GM23338 (cell line): ENCODE results near the gene BRD3. TPM values are rescaled to one million over a fixed set of nuclear protein-coding genes. Genes with fewer than 3 reads are reported as not detected.

Experiments
- ATAC-seq: fragments of 200-7000 bp; cut with Tn5 transposase; 3 replicates; pipeline ENCODE4 v1.9.1; 2020
- DNase-seq: peaks from one replicate; pipeline ENCODE4 v3.0.0-alpha.2; 2015; ENCODE audit warnings: low spot score
- H2AFZ ChIP-seq: fragments of 200-600 bp; sonication (generic); 2 replicates; pipeline ENCODE4 v1.8.0; 2016; ENCODE audit warnings: antibody characterized with exemption, mild to moderate bottlenecking, moderate library complexity
- H3F3A ChIP-seq: fragments of 200-600 bp; sonication (generic); replicated peaks from 2 replicates; pipeline ENCODE4 v1.8.0; 2017; ENCODE audit warnings: antibody characterized with exemption, mixed run types, low read depth
- H3K27ac ChIP-seq: fragments of 200-600 bp; sonication (generic); 2 replicates; pipeline ENCODE4 v1.6.1; 2016; ENCODE audit warnings: low read depth
- H3K27me3 ChIP-seq: fragments of 200-600 bp; sonication (generic); 2 replicates; pipeline ENCODE4 v1.8.0; 2016; ENCODE audit warnings: mild to moderate bottlenecking, mixed run types, moderate library complexity; ENCODE audit not compliant: insufficient read depth
- H3K36me3 ChIP-seq: fragments of 200-600 bp; sonication (generic); 2 replicates; pipeline ENCODE4 v1.8.0; 2016; ENCODE audit warnings: mild to moderate bottlenecking; ENCODE audit not compliant: insufficient read depth
- H3K4me1 ChIP-seq: fragments of 200-600 bp; sonication (generic); 2 replicates; pipeline ENCODE4 v1.8.0; 2016; ENCODE audit warnings: mild to moderate bottlenecking, moderate library complexity; ENCODE audit not compliant: insufficient read depth
- H3K4me2 ChIP-seq: fragments of 200-600 bp; sonication (generic); 2 replicates; pipeline ENCODE4 v1.7.1; 2017; ENCODE audit warnings: mixed run types
- H3K4me3 ChIP-seq: fragments of 200-600 bp; sonication (generic); 2 replicates; pipeline ENCODE4 v1.6.1; 2016; ENCODE audit warnings: mixed run types
- H3K79me2 ChIP-seq: fragments of 200-600 bp; sonication (generic); replicated peaks from 2 replicates; pipeline ENCODE4 v1.8.0; 2017; ENCODE audit warnings: mild to moderate bottlenecking; ENCODE audit not compliant: insufficient read depth
- H3K9me2 ChIP-seq: fragments of 200-600 bp; sonication (generic); 2 replicates; pipeline ENCODE4 v1.8.0; 2017; ENCODE audit not compliant: insufficient read depth
- H4K20me1 ChIP-seq: fragments of 200-600 bp; sonication (generic); replicated peaks from 2 replicates; pipeline ENCODE4 v1.8.0; 2017; ENCODE audit warnings: mild to moderate bottlenecking; ENCODE audit not compliant: insufficient read depth
- H3K27ac Mint-ChIP-seq: 2 replicates; pipeline ENCODE4 v1.8.0; 2020; ENCODE audit warnings: inconsistent platforms, mild to moderate bottlenecking, moderate library complexity, mixed read lengths
- H3K27me3 Mint-ChIP-seq: 3 replicates; pipeline ENCODE4 v1.8.0; 2022; ENCODE audit warnings: low read depth, mild to moderate bottlenecking, moderate library complexity, mixed read lengths, inconsistent platforms; ENCODE audit not compliant: insufficient read depth, poor library complexity
- H3K36me3 Mint-ChIP-seq: 3 replicates; pipeline ENCODE4 v1.8.0; 2021; ENCODE audit warnings: low read depth, mild to moderate bottlenecking, inconsistent platforms, moderate library complexity, mixed read lengths
- H3K4me1 Mint-ChIP-seq: 3 replicates; pipeline ENCODE4 v1.8.0; 2020; ENCODE audit warnings: mild to moderate bottlenecking, inconsistent platforms, mixed read lengths
- H3K4me3 Mint-ChIP-seq: 3 replicates; pipeline ENCODE4 v1.8.0; 2021; ENCODE audit warnings: moderate library complexity, mild to moderate bottlenecking, inconsistent platforms, mixed read lengths
- H3K9me3 Mint-ChIP-seq: 3 replicates; pipeline ENCODE4 v1.8.0; 2020; ENCODE audit warnings: moderate library complexity, mild to moderate bottlenecking, inconsistent platforms, mixed read lengths
- CREB1 ChIP-seq: fragments of 250-450 bp; sonication (Bioruptor Pico); IDR thresholded peaks from 2 replicates; pipeline ENCODE4 v1.5.0; 2020; ENCODE audit warnings: low read depth, mild to moderate bottlenecking, moderate library complexity
- CTCF ChIP-seq, 2 experiments: fragments of 200-600 bp in 1 of 2; sonication (generic) in 1 of 2; conservative IDR thresholded peaks; 2 replicates each; pipeline versions ENCODE4 v1.5.1 to v1.6.1; 2016 to 2017; ENCODE audit warnings: antibody characterized with exemption in 2 of 2, low read depth in 2 of 2, mild to moderate bottlenecking in 2 of 2, moderate library complexity in 1 of 2
- ETS1 ChIP-seq: IDR thresholded peaks from 2 replicates; pipeline ENCODE4 v1.6.1; 2016; ENCODE audit warnings: antibody characterized with exemption
- EZH2 ChIP-seq: fragments of 200-600 bp; sonication (generic); IDR thresholded peaks from one replicate; pipeline ENCODE4 v1.8.0; 2017; ENCODE audit warnings: antibody characterized with exemption, mild to moderate bottlenecking, low read depth; ENCODE audit not compliant: unreplicated experiment
- EZH2phosphoT487 ChIP-seq: fragments of 200-600 bp; sonication (generic); IDR thresholded peaks from one replicate; pipeline ENCODE4 v1.8.1; 2018; ENCODE audit warnings: antibody characterized with exemption; ENCODE audit not compliant: unreplicated experiment
- JUNB ChIP-seq: IDR thresholded peaks from one replicate; pipeline ENCODE4 v1.6.1; 2016; ENCODE audit warnings: antibody characterized with exemption; ENCODE audit not compliant: unreplicated experiment
- NANOG ChIP-seq: IDR thresholded peaks from 2 replicates; pipeline ENCODE4 v1.6.1; 2016; ENCODE audit warnings: antibody characterized with exemption, borderline replicate concordance
- POLR2AphosphoS5 ChIP-seq: IDR thresholded peaks from 2 replicates; pipeline ENCODE4 v1.6.1; 2016; ENCODE audit warnings: antibody characterized with exemption, low read depth
- REST ChIP-seq: IDR thresholded peaks from one replicate; pipeline ENCODE4 v1.6.1; 2018; ENCODE audit warnings: antibody characterized with exemption; ENCODE audit not compliant: unreplicated experiment
- STAT1 ChIP-seq: IDR thresholded peaks from one replicate; pipeline ENCODE4 v1.6.1; 2016; ENCODE audit warnings: antibody characterized with exemption; ENCODE audit not compliant: unreplicated experiment
- ZNF114 ChIP-seq: fragments of 250-450 bp; sonication (Bioruptor Pico); IDR thresholded peaks from 2 replicates; pipeline ENCODE4 v1.5.0; 2020; ENCODE audit warnings: mild to moderate bottlenecking, moderate library complexity
- ZNF331 ChIP-seq: fragments of 250-450 bp; sonication (Bioruptor Pico); IDR thresholded peaks from 2 replicates; pipeline ENCODE4 v1.5.0; 2020; ENCODE audit warnings: low read depth, mild to moderate bottlenecking, moderate library complexity
- ZNF462 ChIP-seq: fragments of 250-450 bp; sonication (Bioruptor Pico); IDR thresholded peaks from 2 replicates; pipeline ENCODE4 v1.5.0; 2020; ENCODE audit warnings: mild to moderate bottlenecking, moderate library complexity
- polyA plus RNA-seq: library from polyadenylated mRNA; unstranded; fragments of >200 nt; fragmentation: Nextera tagmentation; extraction: Ambion mirVana; gene quantifications from 2 replicates; pipeline ENCODE4 v1.2.1, GENCODE V29; 2016
- total RNA-seq: library from RNA; depleted of rRNA; stranded (reverse); fragments of >200 nt; shearing (Covaris generic); gene quantifications from 2 replicates; pipeline ENCODE4 v1.2.3, GENCODE V29; 2014

The BRD3 gene
- total and polyA plus RNA-seq, 2 experiments from 2014 or later = 46.0 to 88.0 TPM

GRCh38 chr9:134045841-134046544, 21.8 kb downstream of the BRD3 start:
- no peak for ATAC-seq
- Histone ChIP-seq H3K36me3 (peaks cover 10% of the 10 kb centered on the region), H3K4me2 (no peak overlapping the region), H3K4me1 (no peaks in the 10 kb centered on the region), H3K4me3 (no peak overlapping the region), H4K20me1 (peaks cover 3% of the 10 kb centered on the region), H3K79me2 (no peaks in the 10 kb centered on the region), H3K27ac (no peak overlapping the region), H3K27me3 (no peaks in the 10 kb centered on the region), H2AFZ (no peak overlapping the region), H3K9me2 (no peaks in the 10 kb centered on the region), H3F3A (no peaks in the 10 kb centered on the region)
- no peak overlapping the region for H3K4me3 Mint-ChIP-seq
- no peaks in the 10 kb centered on the region for H3K9me3 Mint-ChIP-seq
- H3K4me1 Mint-ChIP-seq = no peaks in the 10 kb centered on the region
- no peak for TF ChIP-seq NANOG
- no peak for TF ChIP-seq JUNB
- TF ChIP-seq ZNF331 (CRISPR knock-in tag) = no peak
- no peak for TF ChIP-seq STAT1
- TF ChIP-seq CREB1 (CRISPR knock-in tag) = no peak
- TF ChIP-seq ZNF114 (CRISPR knock-in tag) = no peak
- no peak for TF ChIP-seq CTCF (conservative IDR thresholded peaks at IDR 0.05; ENCODE audit: low read depth in 2 of 2)
- no peak for TF ChIP-seq EZH2
- TF ChIP-seq EZH2phosphoT487 = no peak
- TF ChIP-seq REST = no peak
- TF ChIP-seq ZNF462 = no peak
- no peak for TF ChIP-seq ETS1
- no peak for TF ChIP-seq POLR2AphosphoS5
- DNase-seq = no peak
- peaks cover 4% of the 10 kb centered on the region for H3K27me3 Mint-ChIP-seq
- H3K27ac Mint-ChIP-seq = no peak overlapping the region
- H3K36me3 Mint-ChIP-seq = peaks cover 61% of the 10 kb centered on the region
